Activated T-cell treated with anti-CD3 and anti-CD28 coated beads, Interleukin-2, amount 50 U/mL, for 24 hours (primary cell): ENCODE results near the gene SLC7A4.

ENCODE experiments used
- DNase-seq: peaks from one replicate; pipeline ENCODE4 v3.0.0-alpha.2; 2020
- H3K27ac Mint-ChIP-seq: 2 replicates; pipeline ENCODE4 v1.8.0; 2020; ENCODE audit warnings: mild to moderate bottlenecking, mixed read lengths
- H3K27me3 Mint-ChIP-seq: 2 replicates; pipeline ENCODE4 v1.8.0; 2020; ENCODE audit warnings: mixed read lengths
- H3K36me3 Mint-ChIP-seq: 2 replicates; pipeline ENCODE4 v1.8.0; 2020; ENCODE audit warnings: low read depth, mixed read lengths
- H3K4me1 Mint-ChIP-seq: 2 replicates; pipeline ENCODE4 v1.8.0; 2020; ENCODE audit warnings: low read depth, mixed read lengths
- H3K4me3 Mint-ChIP-seq: 2 replicates; pipeline ENCODE4 v1.8.0; 2020; ENCODE audit warnings: mild to moderate bottlenecking, moderate library complexity, mixed read lengths
- H3K9me3 Mint-ChIP-seq: 2 replicates; pipeline ENCODE4 v1.8.0; 2020; ENCODE audit warnings: mixed read lengths

SLC7A4 gene

GRCh38 chr22:20994128-20994901 lies 38.0 kb downstream of the SLC7A4 start:
- Mint-ChIP-seq H3K36me3 (peaks cover 83% of the 10 kb centered on the region), H3K4me1 (peaks cover 5% of the 10 kb centered on the region), H3K27me3 (no peaks in the 10 kb centered on the region), H3K9me3 (no peaks in the 10 kb centered on the region), H3K27ac (peak overlapping the region; percentile 6), H3K4me3 (no peak overlapping the region)
- no peak for DNase-seq

GRCh38 chr22:20993304-20994127 lies 38.8 kb downstream of the SLC7A4 start:
- peaks cover 83% of the 10 kb centered on the region for H3K36me3 Mint-ChIP-seq
- H3K27me3 Mint-ChIP-seq = no peaks in the 10 kb centered on the region
- H3K4me3 Mint-ChIP-seq = no peak overlapping the region
- DNase-seq = no peak
- no peaks in the 10 kb centered on the region for H3K4me1 Mint-ChIP-seq
- no peaks in the 10 kb centered on the region for H3K9me3 Mint-ChIP-seq
- no peak overlapping the region for H3K27ac Mint-ChIP-seq

GRCh38 chr22:20992456-20993303 lies 39.7 kb downstream of the SLC7A4 start:
- DNase-seq = no peak
- H3K4me1 Mint-ChIP-seq = no peaks in the 10 kb centered on the region
- no peaks in the 10 kb centered on the region for H3K9me3 Mint-ChIP-seq
- H3K4me3 Mint-ChIP-seq = no peak overlapping the region
- no peak overlapping the region for H3K27ac Mint-ChIP-seq
- H3K27me3 Mint-ChIP-seq = no peaks in the 10 kb centered on the region
- peaks cover 83% of the 10 kb centered on the region for H3K36me3 Mint-ChIP-seq

GRCh38 chr22:20992056-20992442 lies 40.3 kb downstream of the SLC7A4 start:
- Mint-ChIP-seq H3K36me3 (peaks cover 83% of the 10 kb centered on the region), H3K4me1 (no peaks in the 10 kb centered on the region), H3K9me3 (no peaks in the 10 kb centered on the region), H3K27ac (no peak overlapping the region), H3K4me3 (no peak overlapping the region), H3K27me3 (no peaks in the 10 kb centered on the region)
- no peak for DNase-seq

GRCh38 chr22:20991252-20992055 lies 40.9 kb downstream of the SLC7A4 start:
- Mint-ChIP-seq H3K9me3 (no peaks in the 10 kb centered on the region), H3K36me3 (peaks cover 86% of the 10 kb centered on the region), H3K4me3 (no peak overlapping the region), H3K27me3 (no peaks in the 10 kb centered on the region), H3K4me1 (no peaks in the 10 kb centered on the region), H3K27ac (no peak overlapping the region)
- DNase-seq = no peak

- H3K27me3 Mint-ChIP-seq = no peaks in the 10 kb centered on the region
- DNase-seq = no peak
- H3K4me3 Mint-ChIP-seq = no peak overlapping the region
- peaks cover 87% of the 10 kb centered on the region for H3K36me3 Mint-ChIP-seq
- H3K27ac Mint-ChIP-seq = no peak overlapping the region
- H3K9me3 Mint-ChIP-seq = no peaks in the 10 kb centered on the region
- H3K4me1 Mint-ChIP-seq = no peaks in the 10 kb centered on the region
These were observed 41.9 kb downstream of the SLC7A4 start for GRCh38 chr22:20990184-20991180.

- Mint-ChIP-seq H3K27ac (no peak overlapping the region), H3K27me3 (no peaks in the 10 kb centered on the region), H3K36me3 (peaks cover 86% of the 10 kb centered on the region)
These were observed 42.8 kb downstream of the SLC7A4 start for GRCh38 chr22:20989323-20990138.

GRCh38 chr22:20988573-20989322 lies 43.6 kb downstream of the SLC7A4 start:
- Mint-ChIP-seq H3K27ac (no peak overlapping the region), H3K27me3 (no peaks in the 10 kb centered on the region), H3K4me3 (no peak overlapping the region), H3K9me3 (no peaks in the 10 kb centered on the region), H3K36me3 (peaks cover 90% of the 10 kb centered on the region), H3K4me1 (peaks cover 6% of the 10 kb centered on the region)
- DNase-seq = no peak

More at GRCh38 chr22:20989323-20990138, 42.8 kb downstream of the SLC7A4 start:
- Mint-ChIP-seq H3K9me3 (no peaks in the 10 kb centered on the region), H3K4me3 (no peak overlapping the region), H3K4me1 (no peaks in the 10 kb centered on the region)
- DNase-seq = no peak

GRCh38 chr22:20987375-20987774 lies 45.0 kb downstream of the SLC7A4 start:
- no peaks in the 10 kb centered on the region for H3K27me3 Mint-ChIP-seq
- H3K36me3 Mint-ChIP-seq = peaks cover 89% of the 10 kb centered on the region
- no peak for DNase-seq
- no peak overlapping the region for H3K27ac Mint-ChIP-seq
- no peaks in the 10 kb centered on the region for H3K9me3 Mint-ChIP-seq
- H3K4me1 Mint-ChIP-seq = peaks cover 16% of the 10 kb centered on the region
- H3K4me3 Mint-ChIP-seq = no peak overlapping the region

GRCh38 chr22:20986365-20986764 lies 46.0 kb downstream of the SLC7A4 start:
- Mint-ChIP-seq H3K27ac (no peak overlapping the region), H3K4me1 (peaks cover 19% of the 10 kb centered on the region), H3K9me3 (no peaks in the 10 kb centered on the region), H3K36me3 (peaks cover 83% of the 10 kb centered on the region), H3K27me3 (no peaks in the 10 kb centered on the region), H3K4me3 (no peak overlapping the region)
- DNase-seq = no peak

GRCh38 chr22:20985720-20986119 lies 46.6 kb downstream of the SLC7A4 start:
- Mint-ChIP-seq H3K27ac (no peak overlapping the region), H3K9me3 (no peaks in the 10 kb centered on the region), H3K4me1 (peaks cover 26% of the 10 kb centered on the region), H3K4me3 (no peak overlapping the region), H3K27me3 (no peaks in the 10 kb centered on the region), H3K36me3 (peaks cover 78% of the 10 kb centered on the region)
- DNase-seq = no peak
